Stimulated activated naive B cell treated with anti-CD40 and anti-IgM and Interleukin-4, amounts not matched to agents 10 μg/mL and 1 μg/mL and 100 μg/mL, for 72 hours (primary cell): ENCODE results near the gene EFNB2.

Source experiments
- ATAC-seq, 2 donors: fragments of 150-1000 bp; cut with Tn5 transposase; replicated peaks; 2 replicates each; pipeline ENCODE4 v1.10.0; 2021; ENCODE audit warnings: moderate library complexity in 1 of 2
- DNase-seq: peaks from one replicate; pipeline ENCODE4 v3.0.0; 2021
- H3K27ac Mint-ChIP-seq: one replicate; pipeline ENCODE4 v1.8.0; 2022; ENCODE audit warnings: mild to moderate bottlenecking, mixed read lengths
- H3K27me3 Mint-ChIP-seq, 2 donors: one replicate each; pipeline ENCODE4 v1.8.0; 2022; ENCODE audit warnings: mixed read lengths in 2 of 2
- H3K36me3 Mint-ChIP-seq, 2 donors: one replicate each; pipeline ENCODE4 v1.8.0; 2022; ENCODE audit warnings: mixed read lengths in 2 of 2, mild to moderate bottlenecking in 1 of 2
- H3K4me1 Mint-ChIP-seq, 2 donors: one replicate each; pipeline ENCODE4 v1.8.0; 2022; ENCODE audit warnings: mixed read lengths in 2 of 2, mild to moderate bottlenecking in 1 of 2
- H3K4me3 Mint-ChIP-seq, 2 donors: one replicate each; pipeline ENCODE4 v1.8.0; 2022; ENCODE audit warnings: mild to moderate bottlenecking in 2 of 2, mixed read lengths in 2 of 2, moderate library complexity in 1 of 2
- H3K9me3 Mint-ChIP-seq, 2 donors: one replicate each; pipeline ENCODE4 v1.8.0; 2022; ENCODE audit warnings: mixed read lengths in 2 of 2, mild to moderate bottlenecking in 1 of 2

The EFNB2 gene

DNA sequence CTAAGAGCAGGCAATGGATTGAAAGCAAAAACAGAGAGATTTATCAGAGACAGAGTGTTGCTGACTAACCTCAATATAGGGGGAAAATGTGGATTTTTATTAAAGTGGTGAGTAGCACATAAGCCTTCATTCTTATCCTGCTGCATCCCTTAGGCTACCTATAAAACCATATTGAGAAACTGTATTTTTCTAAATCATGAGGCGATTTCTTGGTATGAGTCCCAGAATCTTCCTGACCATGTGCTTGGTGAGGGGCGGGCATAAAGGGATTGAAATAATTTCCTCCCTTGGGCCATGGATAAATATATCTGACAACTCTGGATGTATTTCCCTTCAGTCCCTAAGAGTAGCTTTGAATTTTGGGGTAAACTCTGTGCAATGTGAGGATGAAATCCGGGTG, 72.8 kb downstream of the EFNB2 start:
- Mint-ChIP-seq H3K9me3 (no peaks in the 10 kb centered on the region), H3K27me3 (peaks cover 11 to 15% of the 10 kb centered on the region in 2 donors), H3K36me3 (no peaks in the 10 kb centered on the region)

DNA sequence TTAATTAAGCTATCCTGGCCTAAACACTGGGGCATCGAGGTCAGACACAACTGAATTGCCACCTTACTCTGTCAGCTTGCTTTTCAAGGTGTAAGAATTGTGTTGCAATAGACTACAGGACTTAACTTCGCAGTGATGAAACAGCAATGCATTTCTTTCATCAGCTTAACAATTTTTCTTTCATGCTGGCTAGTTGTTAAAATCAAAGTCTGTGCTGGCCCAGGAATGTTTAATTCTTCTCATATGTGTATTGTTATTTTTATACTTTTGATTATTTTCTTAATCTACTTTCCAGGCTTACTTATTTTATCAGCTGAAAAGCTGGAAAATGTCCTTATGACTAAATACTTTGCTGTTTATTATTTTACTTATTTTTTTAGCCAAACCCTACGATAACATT, 79.7 kb downstream of the EFNB2 start:
- no peak overlapping the region for H3K4me3 Mint-ChIP-seq
- DNase-seq (no peak), ATAC-seq (no peak)
- H3K27me3 Mint-ChIP-seq, result peaks cover 13 to 18% of the 10 kb centered on the region in 2 donors
- no peak overlapping the region for H3K27ac Mint-ChIP-seq
- no peaks in the 10 kb centered on the region for H3K36me3 Mint-ChIP-seq
- H3K4me1 Mint-ChIP-seq, result no peaks in the 10 kb centered on the region
- H3K9me3 Mint-ChIP-seq, result peaks cover 0 to 3% of the 10 kb centered on the region in 2 donors

More for the DNA sequence above, 72.8 kb downstream of the EFNB2 start:
- ATAC-seq (no peak), DNase-seq (no peak)
- H3K27ac Mint-ChIP-seq, result no peak overlapping the region
- H3K4me3 Mint-ChIP-seq, result no peak overlapping the region
- no peaks in the 10 kb centered on the region for H3K4me1 Mint-ChIP-seq

DNA sequence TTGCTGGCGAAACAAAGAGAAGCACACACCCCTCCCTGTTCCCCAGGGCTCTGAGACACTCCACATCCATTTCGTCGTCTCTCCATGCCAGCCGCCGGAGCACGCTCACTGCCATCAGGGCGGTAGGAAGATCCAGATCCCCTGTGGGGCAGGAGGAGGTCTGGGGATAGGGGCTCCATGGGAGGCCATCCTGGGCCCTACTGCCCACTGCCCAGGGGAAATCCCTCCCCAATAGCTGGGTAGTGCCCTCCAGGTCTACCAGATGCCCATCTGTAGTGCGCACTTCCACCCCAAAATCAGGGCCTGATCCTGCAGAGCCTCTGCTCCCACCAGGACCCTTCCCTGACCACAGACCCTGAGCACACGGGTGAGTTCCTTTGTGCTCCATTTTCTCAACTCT, 80.3 kb downstream of the EFNB2 start:
- ATAC-seq (no peak), DNase-seq (no peak)
- Mint-ChIP-seq H3K36me3 (no peaks in the 10 kb centered on the region), H3K9me3 (peaks cover 0 to 3% of the 10 kb centered on the region in 2 donors), H3K27ac (no peak overlapping the region), H3K4me1 (no peaks in the 10 kb centered on the region), H3K27me3 (peaks cover 13 to 18% of the 10 kb centered on the region in 2 donors), H3K4me3 (no peak overlapping the region)

DNA sequence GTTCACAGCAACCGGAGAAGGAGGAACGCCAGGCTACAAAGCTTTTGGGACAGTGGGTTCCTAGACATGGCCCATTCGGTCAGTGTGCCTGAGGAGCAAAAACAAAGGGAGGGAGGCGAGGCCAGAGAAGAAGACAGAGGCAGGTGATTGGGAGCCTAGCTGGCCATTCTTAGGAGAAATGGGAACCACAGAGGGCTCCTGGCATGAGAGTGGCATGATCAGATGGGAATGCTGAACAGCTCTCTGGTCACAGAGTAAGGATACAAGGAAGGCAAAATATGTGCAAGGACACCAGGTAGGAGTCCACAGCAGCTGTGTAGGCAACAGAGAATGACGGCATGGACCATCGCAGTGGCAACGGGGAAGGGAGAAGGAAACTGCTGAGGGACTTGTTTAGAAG, 82.4 kb downstream of the EFNB2 start:
- ATAC-seq (no peak), DNase-seq (no peak)
- Mint-ChIP-seq H3K27me3 (peaks cover 9 to 18% of the 10 kb centered on the region in 2 donors), H3K9me3 (peaks cover 0 to 5% of the 10 kb centered on the region in 2 donors), H3K27ac (no peak overlapping the region), H3K36me3 (no peaks in the 10 kb centered on the region), H3K4me3 (no peak overlapping the region), H3K4me1 (no peaks in the 10 kb centered on the region)

DNA sequence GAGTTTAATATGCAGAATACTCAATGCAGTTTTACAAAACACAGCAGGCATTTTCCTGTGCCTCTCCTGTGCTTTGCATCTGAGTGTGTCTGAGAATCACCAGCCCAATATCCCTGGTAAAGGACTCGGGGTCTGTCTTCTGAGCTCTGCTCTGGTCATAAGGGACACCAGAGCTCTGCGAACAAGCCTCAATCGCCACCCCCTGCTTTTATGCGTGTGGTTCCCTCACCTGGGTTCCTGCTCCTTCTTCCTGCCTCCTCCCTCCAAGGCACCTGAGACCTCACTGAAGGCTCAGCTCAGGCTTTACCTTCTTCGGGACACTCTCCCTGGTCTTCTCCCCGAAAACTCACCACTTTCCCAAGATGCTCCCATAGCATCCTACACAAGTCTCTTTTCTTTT, 84.5 kb downstream of the EFNB2 start:
- Mint-ChIP-seq H3K36me3 (no peaks in the 10 kb centered on the region), H3K27me3 (peaks cover 13 to 28% of the 10 kb centered on the region in 2 donors), H3K9me3 (peaks cover 0 to 7% of the 10 kb centered on the region in 2 donors), H3K27ac (no peak overlapping the region), H3K4me3 (no peak overlapping the region), H3K4me1 (no peaks in the 10 kb centered on the region)
- no peak for DNase-seq
- ATAC-seq, result no peak

DNA sequence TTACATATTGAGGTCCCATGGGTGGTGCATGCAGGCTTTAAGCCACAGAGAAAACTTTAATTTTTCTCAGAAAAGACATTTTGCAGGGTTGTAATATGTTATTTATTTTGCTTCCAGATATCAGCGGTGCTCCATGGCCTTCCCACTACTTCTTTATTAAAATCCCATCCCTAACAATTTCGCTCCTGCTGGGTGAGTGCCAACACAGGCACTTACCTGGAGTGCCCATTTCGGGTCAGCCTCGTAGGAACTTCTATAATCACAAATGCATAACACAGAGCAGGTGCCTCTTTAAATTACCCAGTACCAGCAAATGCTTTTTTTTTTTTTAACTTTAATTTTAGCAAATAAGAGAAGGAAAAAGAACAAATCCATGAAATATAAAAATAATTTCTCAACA, 86.4 kb downstream of the EFNB2 start:
- ATAC-seq (no peak), DNase-seq (no peak)
- no peaks in the 10 kb centered on the region for H3K4me1 Mint-ChIP-seq
- peaks cover 13 to 28% of the 10 kb centered on the region in 2 donors for H3K27me3 Mint-ChIP-seq
- no peak overlapping the region for H3K4me3 Mint-ChIP-seq
- no peak overlapping the region for H3K27ac Mint-ChIP-seq
- peaks cover 0 to 7% of the 10 kb centered on the region in 2 donors for H3K9me3 Mint-ChIP-seq
- H3K36me3 Mint-ChIP-seq, result no peaks in the 10 kb centered on the region

DNA sequence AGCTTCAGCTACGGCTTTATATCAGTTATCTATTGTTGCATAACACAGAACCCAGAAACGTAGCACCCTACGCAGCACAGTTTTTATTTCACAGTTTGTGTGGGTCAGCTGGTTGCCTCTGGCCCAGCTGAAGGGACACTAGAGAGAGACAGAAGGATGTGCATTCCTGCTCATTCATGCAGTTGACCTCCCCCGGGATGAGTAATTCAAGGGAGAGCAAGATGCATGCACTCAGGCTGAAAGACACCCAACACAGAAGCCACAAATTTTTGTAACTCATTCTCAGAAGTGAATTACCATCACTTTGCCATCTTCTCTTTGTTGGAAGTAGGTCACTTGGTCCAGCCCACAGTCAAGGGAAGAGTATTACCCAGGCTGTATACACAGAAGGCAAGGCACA, 89.5 kb downstream of the EFNB2 start:
- H3K4me3 Mint-ChIP-seq, result no peak overlapping the region
- ATAC-seq (no peak), DNase-seq (no peak)
- H3K4me1 Mint-ChIP-seq, result no peaks in the 10 kb centered on the region
- no peaks in the 10 kb centered on the region for H3K36me3 Mint-ChIP-seq
- H3K9me3 Mint-ChIP-seq, result peaks cover 0 to 4% of the 10 kb centered on the region in 2 donors
- peaks cover 4 to 14% of the 10 kb centered on the region in 2 donors for H3K27me3 Mint-ChIP-seq
- H3K27ac Mint-ChIP-seq, result no peak overlapping the region

DNA sequence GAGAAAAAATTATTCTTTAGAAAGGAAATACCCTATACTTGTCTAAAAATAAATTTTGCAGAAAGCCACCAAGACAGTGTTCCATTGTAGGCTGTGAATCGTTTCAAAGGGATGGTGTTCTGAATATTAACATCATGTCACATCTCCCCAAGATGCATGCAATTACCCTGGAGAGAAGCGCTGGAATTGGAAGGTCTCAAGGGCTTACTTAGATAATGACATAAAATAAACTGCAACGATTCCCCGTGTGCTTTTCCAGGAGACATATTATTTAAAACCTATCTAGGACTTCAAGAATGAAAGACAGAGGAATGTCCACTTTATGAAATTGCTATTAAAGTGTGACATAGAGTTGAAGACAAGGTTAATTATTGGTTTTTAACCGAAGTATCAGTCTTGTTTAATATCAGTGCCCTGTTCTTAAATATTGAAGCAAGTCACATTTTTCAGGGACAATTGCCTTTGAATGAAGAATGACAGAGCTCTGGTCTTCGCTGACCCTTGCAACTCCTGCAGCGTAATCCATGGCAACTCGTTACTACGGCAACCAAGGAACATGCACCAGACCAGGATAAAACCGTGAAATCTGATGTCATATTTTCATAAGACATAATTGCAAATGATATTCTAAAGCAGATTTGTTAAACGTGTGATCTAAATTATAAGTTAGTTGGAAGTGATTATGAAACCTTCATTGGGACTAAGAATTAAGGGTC, 91.7 kb downstream of the EFNB2 start:
- Mint-ChIP-seq H3K27me3 (peaks cover 12 to 16% of the 10 kb centered on the region in 2 donors), H3K9me3 (peaks cover 0 to 4% of the 10 kb centered on the region in 2 donors)

DNA sequence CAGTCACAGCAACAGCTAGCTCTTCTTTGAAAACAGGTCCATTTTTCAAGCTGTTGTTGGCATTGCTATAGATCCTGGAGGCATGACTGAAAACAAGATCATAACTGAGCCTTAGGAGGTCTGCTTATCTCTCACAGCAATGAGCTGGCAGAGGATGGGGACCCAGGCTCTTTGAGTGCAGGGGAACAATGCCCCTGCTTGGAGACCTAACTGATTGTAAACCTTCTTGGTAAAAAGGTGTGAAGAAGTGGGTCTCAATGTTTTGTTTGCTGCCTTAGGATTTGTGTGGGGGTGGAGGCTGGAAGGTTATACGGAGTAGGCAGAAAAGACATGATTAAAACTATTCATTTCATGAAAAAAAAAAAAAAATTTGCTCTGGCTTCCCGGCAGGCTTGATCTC, 94.6 kb downstream of the EFNB2 start:
- DNase-seq, result no peak
- Mint-ChIP-seq H3K36me3 (no peaks in the 10 kb centered on the region), H3K4me1 (no peaks in the 10 kb centered on the region), H3K27ac (no peak overlapping the region), H3K9me3 (no peaks in the 10 kb centered on the region), H3K4me3 (no peak overlapping the region), H3K27me3 (peaks cover 5 to 8% of the 10 kb centered on the region in 2 donors)
- ATAC-seq, result no peak

More for the DNA sequence above, 91.7 kb downstream of the EFNB2 start:
- DNase-seq (no peak), ATAC-seq (no peak)
- Mint-ChIP-seq H3K36me3 (no peaks in the 10 kb centered on the region), H3K4me1 (no peaks in the 10 kb centered on the region), H3K4me3 (no peak overlapping the region), H3K27ac (no peak overlapping the region)
